ENCODE results near the gene DOCK8. TPM values are rescaled to one million over a fixed set of nuclear protein-coding genes. Genes with fewer than 3 reads are reported as not detected.

The DOCK8 gene
- total and polyA plus RNA-seq, 10 of the 15 experiments (the other 5 are each of a cell fraction or from before 2014, with no cell fraction given) = 35.4 to 100 (median 44.7) TPM

DNA sequence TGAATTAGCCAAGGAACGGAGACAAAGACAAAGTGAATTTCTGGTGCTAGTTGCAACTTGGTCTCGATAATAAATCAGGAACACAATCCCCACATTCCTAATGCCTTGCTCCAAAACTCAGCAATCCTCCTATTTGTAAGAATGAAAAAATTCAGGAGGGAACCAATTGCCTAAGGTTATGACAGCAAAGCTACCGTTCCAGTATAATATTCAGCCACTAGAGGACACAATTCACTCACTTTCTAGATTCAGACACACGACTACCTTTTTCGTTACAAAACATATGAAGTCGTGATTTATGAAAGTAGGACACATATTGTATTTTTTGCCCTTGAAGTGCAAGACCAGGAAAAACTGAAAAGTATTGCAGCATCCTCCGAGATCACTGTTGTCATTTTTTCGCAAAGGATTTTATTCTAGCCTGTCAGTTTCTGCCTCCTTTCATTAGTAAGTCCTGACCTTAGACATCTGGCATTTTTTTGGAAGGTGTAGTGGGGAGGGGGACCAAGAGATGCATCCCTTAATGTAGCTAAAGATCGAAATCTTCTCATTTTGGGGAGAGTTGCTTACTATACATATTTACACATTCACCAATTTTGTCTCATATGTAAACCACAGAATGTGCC, 133.1 kb downstream of the DOCK8 start:
- 77% methylated on average over 9 of the region's 9 CpGs for WGBS (ENCODE audit: insufficient coverage, insufficient replicate concordance, low lambda C conversion rate, missing lambda C conversion rate)
- no peak overlapping the region for H3K4me3 ChIP-seq
- H3K79me2 ChIP-seq (ENCODE audit: control insufficient read depth, insufficient read depth, low read length) = no peaks in the 10 kb centered on the region
- ChIA-PET RAD21 (ENCODE audit: unreplicated experiment) (no interaction called here), SMC1A (ENCODE audit: uncharacterized antibody, unreplicated experiment) (no interaction called here), CTCF (interaction anchor here (0.6 kb wide), 1 partner anchor 54 kb away, joined by 3 read pairs; no protein-coding TSS in a partner anchor), POLR2A (no interaction called here)
- H3K9ac ChIP-seq (ENCODE audit: control insufficient read depth, insufficient read depth, low read length) = no peak overlapping the region
- no peak for TF ChIP-seq HCFC1 (IDR thresholded peaks at IDR 0.05; ENCODE audit: low read length)
- TF ChIP-seq, protein P1, sequence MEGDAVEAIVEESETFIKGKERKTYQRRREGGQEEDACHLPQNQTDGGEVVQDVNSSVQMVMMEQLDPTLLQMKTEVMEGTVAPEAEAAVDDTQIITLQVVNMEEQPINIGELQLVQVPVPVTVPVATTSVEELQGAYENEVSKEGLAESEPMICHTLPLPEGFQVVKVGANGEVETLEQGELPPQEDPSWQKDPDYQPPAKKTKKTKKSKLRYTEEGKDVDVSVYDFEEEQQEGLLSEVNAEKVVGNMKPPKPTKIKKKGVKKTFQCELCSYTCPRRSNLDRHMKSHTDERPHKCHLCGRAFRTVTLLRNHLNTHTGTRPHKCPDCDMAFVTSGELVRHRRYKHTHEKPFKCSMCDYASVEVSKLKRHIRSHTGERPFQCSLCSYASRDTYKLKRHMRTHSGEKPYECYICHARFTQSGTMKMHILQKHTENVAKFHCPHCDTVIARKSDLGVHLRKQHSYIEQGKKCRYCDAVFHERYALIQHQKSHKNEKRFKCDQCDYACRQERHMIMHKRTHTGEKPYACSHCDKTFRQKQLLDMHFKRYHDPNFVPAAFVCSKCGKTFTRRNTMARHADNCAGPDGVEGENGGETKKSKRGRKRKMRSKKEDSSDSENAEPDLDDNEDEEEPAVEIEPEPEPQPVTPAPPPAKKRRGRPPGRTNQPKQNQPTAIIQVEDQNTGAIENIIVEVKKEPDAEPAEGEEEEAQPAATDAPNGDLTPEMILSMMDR (IDR thresholded peaks at IDR 0.05 in 2 of 3, conservative IDR thresholded peaks at IDR 0.05 in 1 of 3; ENCODE audit: control insufficient read depth in 2 of 3, extremely low read depth in 1 of 3, insufficient read depth in 1 of 3, low read depth in 3 of 3, low read length in 3 of 3) = peak; percentile 7 to 21 (median 17); a peak in 1 of 6 replicates
- TF ChIP-seq ZNF217 (IDR thresholded peaks at IDR 0.05) = no peak
- 0 out of 2 replicates have a peak, but pooled peaks have one; percentile 21 for TF ChIP-seq RAD21 (IDR thresholded peaks at IDR 0.05; ENCODE audit: insufficient read depth, low read depth, low read length)
- no peak for TF ChIP-seq SREBF2 (IDR thresholded peaks at IDR 0.05; ENCODE audit: low read length)
- TF ChIP-seq PAX8 (IDR thresholded peaks at IDR 0.05) = no peak
- no peaks in the 10 kb centered on the region for H3K4me1 ChIP-seq (ENCODE audit: control insufficient read depth, insufficient read depth, low read length)
- intact Hi-C loops (cut with micrococcal nuclease; ENCODE audit: unreplicated experiment) = no loop called here
- H4K20me1 ChIP-seq (ENCODE audit: control insufficient read depth, insufficient read depth) = no peaks in the 10 kb centered on the region
- no TSS peak for BruUV-seq (replicated peaks)
- FAIRE-seq (no peak), DNase-seq (ENCODE audit: low read depth, low spot score) (no peak), ATAC-seq (no peak)
- H3K9me3 ChIP-seq (replicated peaks; ENCODE audit: control insufficient read depth, insufficient read depth, low read length) = no peaks in the 10 kb centered on the region
- H2AFZ ChIP-seq (ENCODE audit: control insufficient read depth, low read depth, low read length) = no peak overlapping the region
- no peak overlapping the region for H3K4me2 ChIP-seq (ENCODE audit: control insufficient read depth, insufficient read depth)
- in situ Hi-C loops (cut with MboI) = no loop called here
- peaks cover 23 to 63% of the 10 kb centered on the region in 2 experiments for H3K36me3 ChIP-seq (ENCODE audit: control insufficient read depth in 2 of 2, insufficient read depth in 2 of 2, low read length in 1 of 2)
- no peak overlapping the region for H3K27ac ChIP-seq (ENCODE audit: control insufficient read depth, insufficient read depth)
- H3K27me3 ChIP-seq (replicated peaks in 1 of 2; ENCODE audit: control insufficient read depth in 2 of 2, insufficient read depth in 2 of 2, low read length in 1 of 2) = no peaks in the 10 kb centered on the region

All from GM12878 (cell line).